ENCODE results near the gene GSTA4. TPM values are rescaled to one million over a fixed set of nuclear protein-coding genes. Genes with fewer than 3 reads are reported as not detected.
"Not testable (repeated sequence)": the region's sequence is repeated elsewhere in the genome, so short reads cannot be mapped to it uniquely, and the experiment has no call there.

Gene GSTA4
- total RNA-seq: 10 to 100 TPM; 18.5 to 22.3 TPM

- not testable (repeated sequence) for H3K27me3 Mint-ChIP-seq, H3K9me3 Mint-ChIP-seq
- POLR2A ChIA-PET: interaction anchor here (1.0 to 2.2 kb wide), 4 partner anchors 10 to 71 kb away, joined by 3 to 15 read pairs (median 4); no protein-coding TSS in a partner anchor
- peaks cover 38% of the 10 kb centered on the region for H3K4me1 Mint-ChIP-seq (ENCODE audit: low read depth)
- peaks cover 19% of the 10 kb centered on the region for H3K36me3 Mint-ChIP-seq
- peak within 1 kb of the TSS; percentile 99 for H3K27ac Mint-ChIP-seq
- peak within 1 kb of the TSS; percentile 95 for H3K4me3 Mint-ChIP-seq
- intact Hi-C loops (cut with micrococcal nuclease): loop anchor here (1.0 to 10.0 kb wide), 12 partner anchors 11 to 708 kb away; partner anchors contain the start of genes GCLC, TMEM14A and TRAM2
- peak; percentile 93 for DNase-seq
- CTCF ChIA-PET: interaction anchor here (0.6 to 3.9 kb wide), 10 partner anchors 10 to 113 kb away, joined by 3 to 49 read pairs (median 4); partner anchors contain the start of gene FBXO9
Measured at GRCh38 chr6:52995089-52995912, at the start of gene GSTA4. Gene GSTA4, minus strand, starts transcription at chr6:52995284. Its CDS starts 1,041 bp downstream, at chr6:52994243.

DNA sequence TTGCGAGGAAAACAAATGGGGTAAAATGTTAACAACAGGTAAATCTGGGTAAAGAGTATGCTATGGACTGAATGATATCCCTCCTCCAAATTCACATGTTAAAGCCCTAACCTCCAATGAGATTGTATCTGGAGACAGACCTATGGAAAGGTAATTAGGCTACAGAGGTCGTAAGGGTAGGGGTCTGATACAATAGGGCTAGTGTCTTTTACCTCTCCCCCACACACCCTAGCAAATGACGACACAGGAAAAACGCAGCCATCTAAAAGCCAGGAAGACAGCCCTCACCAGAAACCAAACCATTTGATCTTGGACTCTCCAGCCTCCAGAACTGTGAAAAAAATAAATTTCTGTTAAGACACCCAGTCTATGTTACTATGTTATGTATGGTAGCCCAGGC is 49.5 kb upstream of the GSTA4 start:
- peaks cover 25% of the 10 kb centered on the region for H3K4me1 Mint-ChIP-seq (ENCODE audit: low read depth)
- POLR2A ChIA-PET: no interaction called here
- H3K27ac Mint-ChIP-seq: no peak overlapping the region
- H3K4me3 Mint-ChIP-seq: no peak overlapping the region
- intact Hi-C loops (cut with micrococcal nuclease): no loop called here
- peaks cover 16% of the 10 kb centered on the region for H3K36me3 Mint-ChIP-seq
- CTCF ChIA-PET: no interaction called here
- no peaks in the 10 kb centered on the region for H3K27me3 Mint-ChIP-seq
- H3K9me3 Mint-ChIP-seq: no peaks in the 10 kb centered on the region
- DNase-seq: no peak

GRCh38 chr6:53044071-53044470 is 49.0 kb upstream of the GSTA4 start:
- intact Hi-C loops (cut with micrococcal nuclease): no loop called here
- H3K9me3 Mint-ChIP-seq: no peaks in the 10 kb centered on the region

DNA sequence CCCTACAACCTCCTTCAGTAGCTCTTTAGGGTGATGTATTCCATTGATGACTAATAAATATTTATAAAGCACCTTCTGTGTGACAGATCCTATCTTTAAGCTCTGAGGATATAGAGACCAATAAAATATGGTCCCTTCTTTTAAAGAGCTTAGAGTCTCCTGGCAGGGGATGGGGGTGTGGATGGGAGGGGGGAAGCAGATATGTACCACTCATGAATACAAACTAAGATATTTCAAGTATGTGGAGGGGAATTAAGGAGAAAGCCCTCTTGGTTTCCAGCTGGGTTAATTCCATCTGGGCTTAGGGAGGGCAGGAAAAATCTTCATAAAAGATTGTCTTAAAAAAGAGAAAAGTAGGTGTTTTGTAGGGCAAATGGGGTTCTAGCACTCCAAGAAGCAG is 48.5 kb upstream of the GSTA4 start:
- no peak for DNase-seq
- Mint-ChIP-seq H3K36me3 (peaks cover 26% of the 10 kb centered on the region), H3K4me3 (no peak overlapping the region), H3K27me3 (no peaks in the 10 kb centered on the region), H3K9me3 (no peaks in the 10 kb centered on the region), H3K27ac (no peak overlapping the region), H3K4me1 (ENCODE audit: low read depth) (peaks cover 16% of the 10 kb centered on the region)
- intact Hi-C loops (cut with micrococcal nuclease): no loop called here
- POLR2A ChIA-PET: no interaction called here
- CTCF ChIA-PET: interaction anchor here (0.7 kb wide), 1 partner anchor 24 kb away, joined by 4 read pairs; no protein-coding TSS in a partner anchor

More at GRCh38 chr6:53044071-53044470, 49.0 kb upstream of the GSTA4 start:
- no peaks in the 10 kb centered on the region for H3K27me3 Mint-ChIP-seq
- peaks cover 21% of the 10 kb centered on the region for H3K36me3 Mint-ChIP-seq
- H3K27ac Mint-ChIP-seq: no peak overlapping the region
- CTCF ChIA-PET: no interaction called here
- POLR2A ChIA-PET: no interaction called here
- H3K4me1 Mint-ChIP-seq (ENCODE audit: low read depth): peaks cover 21% of the 10 kb centered on the region
- no peak for DNase-seq
- H3K4me3 Mint-ChIP-seq: no peak overlapping the region

DNA sequence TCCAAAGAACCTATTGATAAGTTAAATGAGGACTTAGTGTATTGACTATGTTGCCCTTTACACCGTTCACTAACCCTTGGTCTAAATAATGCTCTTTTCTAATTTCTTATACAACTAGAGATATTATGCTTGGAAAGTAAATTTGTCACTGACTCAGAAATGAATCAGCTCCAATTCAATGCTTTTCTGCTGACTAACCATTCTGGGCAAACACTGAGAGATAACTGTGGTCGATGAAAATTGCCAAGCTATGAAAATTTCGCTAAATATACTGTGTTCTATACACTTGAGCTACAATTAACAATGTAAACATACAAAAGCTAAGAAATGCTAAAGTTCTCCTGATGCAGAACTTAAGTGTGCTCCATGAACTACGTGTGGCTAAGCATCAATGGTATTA is 47.0 kb upstream of the GSTA4 start:
- Mint-ChIP-seq H3K27me3 (no peaks in the 10 kb centered on the region), H3K9me3 (no peaks in the 10 kb centered on the region), H3K4me3 (no peak overlapping the region), H3K27ac (no peak overlapping the region), H3K4me1 (ENCODE audit: low read depth) (peaks cover 7% of the 10 kb centered on the region), H3K36me3 (peaks cover 28% of the 10 kb centered on the region)
- DNase-seq: no peak
- ChIA-PET POLR2A (no interaction called here), CTCF (interaction anchor here (0.7 to 1.0 kb wide), 3 partner anchors 9 to 47 kb away, joined by 3 read pairs; partner anchors contain the start of gene GSTA4)
- intact Hi-C loops (cut with micrococcal nuclease): no loop called here

DNA sequence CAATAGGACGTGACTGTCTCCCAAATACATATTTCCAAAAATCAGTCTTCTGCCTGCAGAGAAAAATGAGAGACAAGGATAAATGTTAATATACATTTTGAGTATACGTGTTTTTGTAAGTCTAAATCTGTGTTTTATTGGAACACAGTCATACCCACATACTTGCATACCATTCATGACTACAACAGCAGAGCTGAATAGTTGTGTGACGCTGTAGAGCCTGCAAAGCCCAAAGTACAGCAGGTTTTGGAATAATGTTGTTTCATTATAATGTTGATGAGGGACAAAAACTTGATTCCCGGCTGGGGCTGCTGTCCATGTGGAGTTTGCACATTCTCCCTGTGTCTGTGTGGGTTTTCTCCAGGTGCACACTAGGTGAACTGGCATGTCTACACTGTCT is 46.3 kb upstream of the GSTA4 start:
- intact Hi-C loops (cut with micrococcal nuclease): no loop called here
- Mint-ChIP-seq H3K27ac (no peak overlapping the region), H3K4me3 (no peak overlapping the region), H3K9me3 (no peaks in the 10 kb centered on the region), H3K4me1 (ENCODE audit: low read depth) (peaks cover 3% of the 10 kb centered on the region), H3K27me3 (no peaks in the 10 kb centered on the region), H3K36me3 (peaks cover 31% of the 10 kb centered on the region)
- DNase-seq: no peak
- POLR2A ChIA-PET: no interaction called here
- CTCF ChIA-PET: no interaction called here

DNA sequence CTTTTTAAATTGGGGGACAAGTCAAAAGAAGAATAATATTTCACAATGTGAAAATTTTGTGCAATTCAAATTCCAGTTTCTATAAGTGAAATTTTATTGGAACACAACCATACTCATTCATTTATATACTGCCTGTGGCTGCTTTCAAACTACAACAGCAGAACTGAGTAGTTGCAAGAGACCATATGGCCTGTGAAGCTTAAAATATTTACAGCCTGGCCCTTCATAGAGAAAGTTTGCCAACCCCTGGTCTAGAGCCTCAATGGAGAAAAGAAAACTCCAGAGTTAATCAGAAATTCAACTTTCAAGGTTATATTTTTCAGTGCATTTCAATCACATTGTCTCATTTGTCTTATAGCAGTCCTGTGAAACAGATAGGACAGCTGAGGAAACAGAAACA is 43.5 kb upstream of the GSTA4 start:
- Mint-ChIP-seq H3K36me3 (peaks cover 37% of the 10 kb centered on the region), H3K9me3 (no peaks in the 10 kb centered on the region)

DNA sequence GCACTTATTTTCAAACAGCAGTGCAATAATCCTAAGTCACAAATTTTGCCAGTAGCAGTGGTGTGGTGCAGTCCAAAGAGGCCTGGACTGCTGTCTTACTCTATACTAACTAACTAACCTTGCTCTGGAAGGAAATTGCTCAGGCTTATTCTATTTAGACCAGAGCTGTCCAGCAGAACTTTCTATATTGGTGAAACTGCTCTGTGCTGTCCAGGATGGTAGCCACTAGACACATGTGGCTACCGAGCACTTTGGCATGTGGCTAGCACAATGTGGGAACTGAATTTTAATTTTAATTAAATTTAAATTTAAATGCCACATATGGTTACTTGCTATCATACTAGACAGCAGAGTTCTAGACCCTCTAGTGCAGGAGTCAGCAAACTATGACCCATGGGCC is 43.1 kb upstream of the GSTA4 start:
- H3K9me3 Mint-ChIP-seq: no peaks in the 10 kb centered on the region
- H3K27me3 Mint-ChIP-seq: no peaks in the 10 kb centered on the region
- no peak overlapping the region for H3K4me3 Mint-ChIP-seq
- POLR2A ChIA-PET: no interaction called here
- H3K4me1 Mint-ChIP-seq (ENCODE audit: low read depth): peaks cover 3% of the 10 kb centered on the region
- no peak overlapping the region for H3K27ac Mint-ChIP-seq
- peaks cover 40% of the 10 kb centered on the region for H3K36me3 Mint-ChIP-seq
- DNase-seq: no peak
- CTCF ChIA-PET: no interaction called here
- intact Hi-C loops (cut with micrococcal nuclease): no loop called here

More for the DNA sequence above, 43.5 kb upstream of the GSTA4 start:
- no peak overlapping the region for H3K27ac Mint-ChIP-seq
- peaks cover 3% of the 10 kb centered on the region for H3K4me1 Mint-ChIP-seq (ENCODE audit: low read depth)
- no peak for DNase-seq
- no peaks in the 10 kb centered on the region for H3K27me3 Mint-ChIP-seq
- ChIA-PET POLR2A (no interaction called here), CTCF (no interaction called here)
- no peak overlapping the region for H3K4me3 Mint-ChIP-seq
- intact Hi-C loops (cut with micrococcal nuclease): no loop called here

DNA sequence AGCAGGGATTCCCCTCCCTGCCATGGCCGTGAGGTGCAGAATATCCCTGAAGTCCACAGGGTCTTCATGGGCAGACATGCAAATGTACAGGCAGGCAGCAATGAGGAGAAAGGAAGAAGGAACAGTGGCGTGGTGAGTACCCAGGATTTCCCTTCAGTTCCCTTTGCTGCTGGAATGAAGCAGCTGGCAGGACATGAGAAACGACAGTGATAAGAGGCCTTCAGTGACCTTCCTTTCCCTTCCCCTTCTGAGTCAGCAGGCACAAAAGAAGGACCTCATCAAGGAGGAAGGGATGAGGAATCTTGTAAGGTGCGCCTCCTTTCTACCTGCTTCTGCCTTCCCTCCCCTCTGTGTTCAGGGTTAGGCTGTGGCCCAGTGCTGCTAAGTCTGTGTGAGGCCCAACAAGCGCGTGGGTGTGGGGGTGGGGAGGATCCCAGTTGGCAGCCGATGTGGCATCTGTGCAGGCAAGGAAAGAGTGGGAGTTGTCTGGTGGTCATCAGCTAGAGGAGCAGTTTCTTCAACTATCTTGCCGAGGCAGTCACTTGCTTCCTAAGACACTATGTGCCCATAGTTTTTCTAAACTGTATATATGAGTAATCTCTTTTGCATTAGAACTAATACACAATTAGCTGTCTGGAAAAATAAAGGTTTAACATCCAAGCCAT is 40.6 kb upstream of the GSTA4 start:
- Mint-ChIP-seq H3K27ac (no peak overlapping the region), H3K4me3 (no peak overlapping the region), H3K9me3 (no peaks in the 10 kb centered on the region), H3K27me3 (no peaks in the 10 kb centered on the region), H3K4me1 (ENCODE audit: low read depth) (no peaks in the 10 kb centered on the region), H3K36me3 (peaks cover 38% of the 10 kb centered on the region)
- POLR2A ChIA-PET: no interaction called here
- intact Hi-C loops (cut with micrococcal nuclease): no loop called here
- CTCF ChIA-PET: no interaction called here
- no peak for DNase-seq

GRCh38 chr6:53033764-53034163 is 38.7 kb upstream of the GSTA4 start:
- ChIA-PET POLR2A (no interaction called here), CTCF (interaction anchor here (0.7 to 1.2 kb wide), 2 partner anchors 8 to 17 kb away, joined by 3 read pairs; no protein-coding TSS in a partner anchor)
- peaks cover 4% of the 10 kb centered on the region for H3K4me1 Mint-ChIP-seq (ENCODE audit: low read depth)
- H3K36me3 Mint-ChIP-seq: peaks cover 20% of the 10 kb centered on the region
- no peak overlapping the region for H3K4me3 Mint-ChIP-seq
- DNase-seq: no peak
- H3K27ac Mint-ChIP-seq: no peak overlapping the region
- no peaks in the 10 kb centered on the region for H3K27me3 Mint-ChIP-seq
- intact Hi-C loops (cut with micrococcal nuclease): no loop called here
- no peaks in the 10 kb centered on the region for H3K9me3 Mint-ChIP-seq

GRCh38 chr6:53032849-53033248 is 37.8 kb upstream of the GSTA4 start:
- H3K36me3 Mint-ChIP-seq: peaks cover 23% of the 10 kb centered on the region
- CTCF ChIA-PET: no interaction called here
- H3K27me3 Mint-ChIP-seq: no peaks in the 10 kb centered on the region
- POLR2A ChIA-PET: no interaction called here
- intact Hi-C loops (cut with micrococcal nuclease): no loop called here
- H3K9me3 Mint-ChIP-seq: no peaks in the 10 kb centered on the region
- no peak overlapping the region for H3K4me3 Mint-ChIP-seq
- H3K4me1 Mint-ChIP-seq (ENCODE audit: low read depth): peaks cover 4% of the 10 kb centered on the region
- no peak for DNase-seq
- no peak overlapping the region for H3K27ac Mint-ChIP-seq

DNA sequence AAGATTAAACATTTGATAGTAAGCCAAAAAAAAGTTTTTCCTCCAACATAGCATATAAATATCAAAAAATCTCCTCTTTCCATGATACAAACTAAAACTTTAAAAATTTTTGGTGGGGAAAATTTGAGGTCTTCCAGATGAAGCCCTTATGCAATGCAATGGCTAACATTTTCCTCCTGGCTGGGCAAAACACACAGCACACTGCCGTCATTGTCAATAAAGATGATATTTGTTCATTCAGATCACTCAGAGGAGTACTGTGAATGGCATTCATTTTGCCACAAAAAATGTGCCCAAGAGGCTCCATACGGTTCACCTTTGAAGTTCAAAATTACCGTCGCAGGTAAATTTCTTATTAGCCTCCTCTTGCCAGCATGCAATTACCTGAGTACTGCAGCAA is 36.2 kb upstream of the GSTA4 start:
- peaks cover 8% of the 10 kb centered on the region for H3K4me1 Mint-ChIP-seq (ENCODE audit: low read depth)
- ChIA-PET POLR2A (no interaction called here), CTCF (interaction anchor here (2.3 kb wide), 1 partner anchor 35 kb away, joined by 5 read pairs; no protein-coding TSS in a partner anchor)
- DNase-seq: no peak
- H3K27ac Mint-ChIP-seq: no peak overlapping the region
- no peak overlapping the region for H3K4me3 Mint-ChIP-seq
- intact Hi-C loops (cut with micrococcal nuclease): no loop called here
- H3K9me3 Mint-ChIP-seq: no peaks in the 10 kb centered on the region
- H3K36me3 Mint-ChIP-seq: peaks cover 21% of the 10 kb centered on the region
- no peaks in the 10 kb centered on the region for H3K27me3 Mint-ChIP-seq
